SU-DHL-6 (cell line): ENCODE data around the gene FOXK2.
"Not testable (repeated sequence)": the region's sequence is repeated elsewhere in the genome, so short reads cannot be mapped to it uniquely, and the experiment has no call there.

Experiments
- H2AFZ ChIP-seq: fragments of 200-600 bp; sonication (generic); 2 replicates; pipeline ENCODE4 v1.6.1; 2014; ENCODE audit warnings: low read depth, mild to moderate bottlenecking, moderate library complexity, mixed read lengths, antibody characterized with exemption, low read length; ENCODE audit not compliant: severe bottlenecking
- H3F3A ChIP-seq: fragments of 200-600 bp; shearing (Covaris generic); 2 replicates; pipeline ENCODE4 v1.6.0; 2016; ENCODE audit warnings: antibody characterized with exemption, mild to moderate bottlenecking; ENCODE audit not compliant: insufficient read depth
- H3K27ac ChIP-seq: fragments of 200-600 bp; sonication (generic); 2 replicates; pipeline ENCODE4 v1.5.1; 2016; ENCODE audit warnings: low read depth, mild to moderate bottlenecking, low read length, moderate library complexity, mixed read lengths
- H3K27me3 ChIP-seq: fragments of 200-600 bp; sonication (generic), shearing (Covaris generic); 2 replicates; pipeline ENCODE4 v1.6.0; 2014; ENCODE audit warnings: mild to moderate bottlenecking, low read length
- H3K36me3 ChIP-seq: fragments of 200-600 bp; sonication (generic); 2 replicates; pipeline ENCODE4 v1.6.1; 2014; ENCODE audit warnings: mild to moderate bottlenecking, low read length, mixed read lengths
- H3K4me2 ChIP-seq: fragments of 300-600, 200-600 bp; shearing (Covaris generic), sonication (generic); 2 replicates; pipeline ENCODE4 v1.6.0; 2014; ENCODE audit warnings: low read length, low read depth, mild to moderate bottlenecking; ENCODE audit not compliant: poor library complexity, severe bottlenecking
- H3K4me3 ChIP-seq: fragments of 200-600 bp; sonication (generic); 2 replicates; pipeline ENCODE4 v1.5.1; 2014; ENCODE audit warnings: antibody characterized with exemption, low read length, mild to moderate bottlenecking, mixed read lengths; ENCODE audit not compliant: insufficient read depth, poor library complexity, severe bottlenecking
- H3K79me2 ChIP-seq: fragments of 200-600 bp; sonication (generic); 2 replicates; pipeline ENCODE4 v1.6.1; 2014; ENCODE audit warnings: mild to moderate bottlenecking, low read length, moderate library complexity; ENCODE audit not compliant: insufficient read depth
- H3K9ac ChIP-seq: fragments of 200-600 bp; sonication (generic); 2 replicates; pipeline ENCODE4 v1.7.0; 2014; ENCODE audit warnings: mild to moderate bottlenecking, low read length
- H3K9me2 ChIP-seq: fragments of 200-600 bp; sonication (generic); replicated peaks from 2 replicates; pipeline ENCODE4 v1.6.1; 2014; ENCODE audit warnings: low read length; ENCODE audit not compliant: insufficient read depth
- H3K9me3 ChIP-seq: fragments of 200-600 bp; sonication (generic); 2 replicates; pipeline ENCODE4 v1.6.1; 2014; ENCODE audit warnings: low read length, mixed read lengths; ENCODE audit not compliant: insufficient read depth
- H4K20me1 ChIP-seq: fragments of 200-600 bp; sonication (generic); 2 replicates; pipeline ENCODE4 v1.6.1; 2014; ENCODE audit warnings: low read depth, mild to moderate bottlenecking, antibody characterized with exemption, low read length, moderate library complexity, mixed read lengths
- EZH2phosphoT487 ChIP-seq: fragments of 200-600 bp; sonication (generic), shearing (Covaris generic); conservative IDR thresholded peaks from 2 replicates; pipeline ENCODE4 v1.6.1; 2018; ENCODE audit warnings: mild to moderate bottlenecking, antibody characterized with exemption, low read length, moderate library complexity, mixed read lengths
- TF ChIP-seq, protein P1 (sequence below): fragments of 200-600 bp; sonication (generic); IDR thresholded peaks from one replicate; pipeline ENCODE4 v1.5.1; 2017; ENCODE audit warnings: antibody characterized with exemption, mild to moderate bottlenecking, low read length, moderate library complexity; ENCODE audit not compliant: insufficient read depth, poor library complexity, severe bottlenecking

FOXK2 gene

DNA sequence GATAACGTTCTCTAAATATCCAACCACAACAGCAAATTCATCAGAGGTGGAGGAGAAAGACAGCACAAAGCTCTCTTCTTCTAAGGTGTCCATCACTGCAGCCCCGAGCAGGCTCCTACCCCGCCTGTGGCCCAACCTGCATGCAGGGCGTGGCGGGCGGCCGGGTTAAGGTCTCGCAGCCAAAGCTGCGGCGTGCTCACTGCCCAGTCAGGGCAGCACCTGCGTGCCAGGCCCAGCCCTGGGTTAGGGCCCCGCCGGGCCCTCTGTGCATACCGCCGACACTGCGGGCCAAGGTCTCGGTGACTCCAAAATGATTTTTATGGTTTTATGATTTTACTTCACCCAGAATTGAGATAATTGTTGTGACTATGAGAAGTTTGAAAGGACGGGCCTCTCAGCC is 57.8 kb downstream of the FOXK2 start:
- no peaks in the 10 kb centered on the region for H3K27me3 ChIP-seq
- no peaks in the 10 kb centered on the region for H3K9me3 ChIP-seq
- no peaks in the 10 kb centered on the region for H4K20me1 ChIP-seq
- no peak for TF ChIP-seq EZH2phosphoT487
- TF ChIP-seq, protein P1, sequence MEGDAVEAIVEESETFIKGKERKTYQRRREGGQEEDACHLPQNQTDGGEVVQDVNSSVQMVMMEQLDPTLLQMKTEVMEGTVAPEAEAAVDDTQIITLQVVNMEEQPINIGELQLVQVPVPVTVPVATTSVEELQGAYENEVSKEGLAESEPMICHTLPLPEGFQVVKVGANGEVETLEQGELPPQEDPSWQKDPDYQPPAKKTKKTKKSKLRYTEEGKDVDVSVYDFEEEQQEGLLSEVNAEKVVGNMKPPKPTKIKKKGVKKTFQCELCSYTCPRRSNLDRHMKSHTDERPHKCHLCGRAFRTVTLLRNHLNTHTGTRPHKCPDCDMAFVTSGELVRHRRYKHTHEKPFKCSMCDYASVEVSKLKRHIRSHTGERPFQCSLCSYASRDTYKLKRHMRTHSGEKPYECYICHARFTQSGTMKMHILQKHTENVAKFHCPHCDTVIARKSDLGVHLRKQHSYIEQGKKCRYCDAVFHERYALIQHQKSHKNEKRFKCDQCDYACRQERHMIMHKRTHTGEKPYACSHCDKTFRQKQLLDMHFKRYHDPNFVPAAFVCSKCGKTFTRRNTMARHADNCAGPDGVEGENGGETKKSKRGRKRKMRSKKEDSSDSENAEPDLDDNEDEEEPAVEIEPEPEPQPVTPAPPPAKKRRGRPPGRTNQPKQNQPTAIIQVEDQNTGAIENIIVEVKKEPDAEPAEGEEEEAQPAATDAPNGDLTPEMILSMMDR: no peak
- H3F3A ChIP-seq: no peaks in the 10 kb centered on the region; the same call in 1 of the 2 replicates
- H3K27ac ChIP-seq: no peak overlapping the region
- no peak overlapping the region for H3K4me3 ChIP-seq
- no peak overlapping the region for H3K4me2 ChIP-seq
- no peak overlapping the region for H3K9ac ChIP-seq
- peaks cover 3% of the 10 kb centered on the region; the same call in 1 of the 2 replicates for H3K79me2 ChIP-seq
- H2AFZ ChIP-seq: no peak overlapping the region
- 0 out of 2 replicates have a peak, but pooled peaks cover 3% of the 10 kb centered on the region for H3K36me3 ChIP-seq
- H3K9me2 ChIP-seq: no peaks in the 10 kb centered on the region

DNA sequence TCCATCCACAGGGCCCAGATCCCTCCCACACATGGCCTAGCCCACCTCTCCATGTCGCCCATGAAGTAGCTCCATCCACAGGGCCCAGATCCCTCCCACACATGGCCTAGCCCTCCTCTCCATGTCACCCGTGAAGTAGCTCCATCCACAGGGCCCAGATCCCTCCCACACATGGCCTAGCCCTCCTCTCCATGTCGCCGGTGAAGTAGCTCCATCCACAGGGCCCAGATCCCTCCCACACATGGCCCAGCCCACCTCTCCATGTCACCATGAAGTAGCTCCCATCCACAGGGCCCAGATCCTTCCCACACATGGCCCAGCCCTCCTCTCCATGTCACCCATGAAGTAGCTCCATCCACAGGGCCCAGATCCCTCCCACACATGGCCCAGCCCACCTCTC is 60.4 kb downstream of the FOXK2 start:
- not testable (repeated sequence) for H4K20me1 ChIP-seq, H2AFZ ChIP-seq, H3K27ac ChIP-seq, H3K27me3 ChIP-seq, H3K9ac ChIP-seq, H3K79me2 ChIP-seq, H3K9me2 ChIP-seq, H3K36me3 ChIP-seq, H3K9me3 ChIP-seq, H3K4me2 ChIP-seq, H3K4me3 ChIP-seq, H3F3A ChIP-seq

DNA sequence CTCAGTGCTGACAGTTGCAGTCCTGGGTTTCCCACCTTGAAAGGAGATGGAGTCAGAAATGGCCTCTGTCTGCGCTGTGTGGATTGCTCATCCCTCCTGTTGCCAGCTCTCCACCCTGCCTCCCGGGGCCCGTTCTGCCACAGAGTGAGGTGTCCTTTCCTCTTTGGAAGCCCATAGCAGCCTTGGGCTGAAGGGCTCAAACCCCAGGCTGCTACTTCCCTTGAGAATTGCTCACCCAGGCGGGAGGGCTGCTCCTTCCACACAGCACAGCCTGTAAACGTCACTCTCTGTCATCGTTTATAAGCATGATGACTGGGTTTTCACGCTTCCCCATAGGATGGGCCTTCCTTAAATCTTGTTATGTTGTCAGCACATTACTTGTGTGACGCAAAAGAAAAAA is 62.7 kb downstream of the FOXK2 start:
- TF ChIP-seq, protein P1: no peak
- no peak for TF ChIP-seq EZH2phosphoT487
- H3K9ac ChIP-seq: no peak overlapping the region
- no peak overlapping the region for H3K4me2 ChIP-seq
- H3K79me2 ChIP-seq: no peaks in the 10 kb centered on the region
- H3K9me3 ChIP-seq: no peaks in the 10 kb centered on the region
- H4K20me1 ChIP-seq: no peaks in the 10 kb centered on the region
- no peak overlapping the region for H3K4me3 ChIP-seq
- H2AFZ ChIP-seq: no peak overlapping the region
- no peaks in the 10 kb centered on the region for H3K9me2 ChIP-seq
- H3K27ac ChIP-seq: no peak overlapping the region
- no peaks in the 10 kb centered on the region for H3F3A ChIP-seq
- H3K36me3 ChIP-seq: peaks cover 4% of the 10 kb centered on the region; the same call in 1 of the 2 replicates
- H3K27me3 ChIP-seq: no peaks in the 10 kb centered on the region

DNA sequence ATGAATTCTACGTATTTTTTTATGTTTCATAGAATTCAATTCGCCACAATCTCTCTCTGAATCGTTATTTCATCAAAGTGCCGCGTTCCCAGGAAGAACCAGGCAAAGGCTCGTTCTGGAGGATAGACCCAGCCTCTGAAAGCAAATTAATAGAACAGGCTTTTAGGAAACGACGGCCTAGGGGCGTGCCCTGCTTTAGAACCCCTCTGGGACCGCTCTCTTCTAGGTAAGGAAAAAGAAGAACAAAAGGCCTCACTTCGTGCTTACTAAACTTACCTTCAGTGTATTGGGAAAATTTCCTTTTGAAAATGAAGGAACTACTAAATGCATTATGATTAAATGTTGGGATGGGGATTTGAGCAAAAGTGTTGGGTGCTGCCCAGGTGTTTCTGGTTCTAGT is 63.2 kb downstream of the FOXK2 start:
- Histone ChIP-seq H3K79me2 (no peaks in the 10 kb centered on the region), H3K36me3 (peaks cover 4% of the 10 kb centered on the region; the same call in 1 of the 2 replicates), H3F3A (no peaks in the 10 kb centered on the region), H3K4me2 (no peak overlapping the region), H4K20me1 (no peaks in the 10 kb centered on the region), H3K9me2 (no peaks in the 10 kb centered on the region), H2AFZ (no peak overlapping the region), H3K27ac (no peak overlapping the region), H3K4me3 (no peak overlapping the region), H3K9me3 (no peaks in the 10 kb centered on the region), H3K9ac (no peak overlapping the region), H3K27me3 (no peaks in the 10 kb centered on the region)
- TF ChIP-seq, protein P1: no peak
- no peak for TF ChIP-seq EZH2phosphoT487
